ENCODE results near the gene PLEKHG3.

DNA sequence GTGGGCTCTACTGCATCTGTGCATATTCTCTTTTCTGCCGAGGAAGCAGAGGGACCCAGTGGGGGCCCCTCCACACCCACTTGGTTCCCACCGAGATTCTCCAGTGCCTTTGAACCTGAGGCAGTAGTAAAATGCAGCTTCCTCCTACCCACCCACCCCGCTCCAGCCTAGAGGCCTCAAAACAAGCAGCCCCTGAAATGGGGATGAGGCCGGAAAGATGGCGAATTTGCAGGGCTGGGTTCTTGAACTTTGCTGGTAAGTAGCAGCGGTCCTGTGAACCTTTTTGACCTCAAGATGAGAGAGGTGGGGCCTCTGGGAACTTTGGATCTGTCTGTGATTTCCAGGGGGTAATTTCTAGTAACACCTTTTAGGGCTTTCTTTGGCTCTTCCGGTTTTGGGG is 15.4 kb downstream of the PLEKHG3 start:
- TF ChIP-seq, protein P1, sequence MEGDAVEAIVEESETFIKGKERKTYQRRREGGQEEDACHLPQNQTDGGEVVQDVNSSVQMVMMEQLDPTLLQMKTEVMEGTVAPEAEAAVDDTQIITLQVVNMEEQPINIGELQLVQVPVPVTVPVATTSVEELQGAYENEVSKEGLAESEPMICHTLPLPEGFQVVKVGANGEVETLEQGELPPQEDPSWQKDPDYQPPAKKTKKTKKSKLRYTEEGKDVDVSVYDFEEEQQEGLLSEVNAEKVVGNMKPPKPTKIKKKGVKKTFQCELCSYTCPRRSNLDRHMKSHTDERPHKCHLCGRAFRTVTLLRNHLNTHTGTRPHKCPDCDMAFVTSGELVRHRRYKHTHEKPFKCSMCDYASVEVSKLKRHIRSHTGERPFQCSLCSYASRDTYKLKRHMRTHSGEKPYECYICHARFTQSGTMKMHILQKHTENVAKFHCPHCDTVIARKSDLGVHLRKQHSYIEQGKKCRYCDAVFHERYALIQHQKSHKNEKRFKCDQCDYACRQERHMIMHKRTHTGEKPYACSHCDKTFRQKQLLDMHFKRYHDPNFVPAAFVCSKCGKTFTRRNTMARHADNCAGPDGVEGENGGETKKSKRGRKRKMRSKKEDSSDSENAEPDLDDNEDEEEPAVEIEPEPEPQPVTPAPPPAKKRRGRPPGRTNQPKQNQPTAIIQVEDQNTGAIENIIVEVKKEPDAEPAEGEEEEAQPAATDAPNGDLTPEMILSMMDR (conservative IDR thresholded peaks at IDR 0.05; ENCODE audit: low read depth, low read length) = no peak
- TF ChIP-seq MAFK (IDR thresholded peaks at IDR 0.05; ENCODE audit: low read depth, low read length) = no peak
- TF ChIP-seq POLR2A (IDR thresholded peaks at IDR 0.05; ENCODE audit: low read depth, low read length) = no peak
- no peak for TF ChIP-seq BHLHE40 (IDR thresholded peaks at IDR 0.05; ENCODE audit: low read depth, low read length)
- TF ChIP-seq RAD21 (IDR thresholded peaks at IDR 0.05; ENCODE audit: low read length) = no peak
- TF ChIP-seq FOS (IDR thresholded peaks at IDR 0.05; ENCODE audit: low read depth, low read length) = no peak
